Measurements from ENCODE around the gene SARM1. TPM values are rescaled to one million over a fixed set of nuclear protein-coding genes. Genes with fewer than 3 reads are reported as not detected.
A peak's percentile ranks its signal among the peaks of the same experiment; 100 is the strongest.
"Not testable (repeated sequence)": the region's sequence is repeated elsewhere in the genome, so short reads cannot be mapped to it uniquely, and the experiment has no call there.

The SARM1 gene
- total RNA-seq, 1 donor from 2014 or later, result 29.6 TPM

- H3K4me3 Mint-ChIP-seq, result peak overlapping the region; percentile 28
- DNase-seq (ENCODE audit: extremely low spot score, unreplicated experiment), result no peak
- peak overlapping the region; percentile 25 for H3K27ac Mint-ChIP-seq
These were observed 33.3 kb upstream of the SARM1 start for GRCh38 chr17:28338056-28338768.

GRCh38 chr17:28338769-28339212 lies 32.7 kb upstream of the SARM1 start:
- peaks cover 19% of the 10 kb centered on the region for H3K4me1 Mint-ChIP-seq (ENCODE audit: unreplicated experiment)
- H3K36me3 Mint-ChIP-seq; DNase-seq (ENCODE audit: extremely low spot score, unreplicated experiment); H3K9me3 Mint-ChIP-seq; H3K27me3 Mint-ChIP-seq: not testable (repeated sequence)
- peak overlapping the region; percentile 25 for H3K27ac Mint-ChIP-seq
- peak overlapping the region; percentile 28 for H3K4me3 Mint-ChIP-seq

More at GRCh38 chr17:28338056-28338768, 33.3 kb upstream of the SARM1 start:
- Mint-ChIP-seq H3K4me1 (ENCODE audit: unreplicated experiment) (peaks cover 20% of the 10 kb centered on the region), H3K27me3 (no peaks in the 10 kb centered on the region), H3K36me3 (no peaks in the 10 kb centered on the region), H3K9me3 (no peaks in the 10 kb centered on the region)
- no peak for TF ChIP-seq CTCF (conservative IDR thresholded peaks at IDR 0.05)

- DNase-seq (ENCODE audit: extremely low spot score, unreplicated experiment), result no peak
- H3K9me3 Mint-ChIP-seq, result no peaks in the 10 kb centered on the region
- H3K4me1 Mint-ChIP-seq (ENCODE audit: unreplicated experiment), result peaks cover 13% of the 10 kb centered on the region
- no peak overlapping the region for H3K4me3 Mint-ChIP-seq
- no peaks in the 10 kb centered on the region for H3K27me3 Mint-ChIP-seq
- no peak for TF ChIP-seq CTCF (conservative IDR thresholded peaks at IDR 0.05)
- H3K36me3 Mint-ChIP-seq, result no peaks in the 10 kb centered on the region
- no peak overlapping the region for H3K27ac Mint-ChIP-seq
These were observed 32.1 kb upstream of the SARM1 start for GRCh38 chr17:28339431-28339830.

GRCh38 chr17:28340374-28340773 lies 31.1 kb upstream of the SARM1 start:
- TF ChIP-seq CTCF (conservative IDR thresholded peaks at IDR 0.05), result no peak
- Mint-ChIP-seq H3K9me3 (no peaks in the 10 kb centered on the region), H3K27ac (no peak overlapping the region), H3K27me3 (no peaks in the 10 kb centered on the region), H3K4me3 (no peak overlapping the region), H3K4me1 (ENCODE audit: unreplicated experiment) (peaks cover 5% of the 10 kb centered on the region), H3K36me3 (no peaks in the 10 kb centered on the region)
- DNase-seq (ENCODE audit: extremely low spot score, unreplicated experiment), result no peak

GRCh38 chr17:28341516-28341915 lies 30.0 kb upstream of the SARM1 start:
- Mint-ChIP-seq H3K4me1 (ENCODE audit: unreplicated experiment) (peaks cover 5% of the 10 kb centered on the region), H3K9me3 (no peaks in the 10 kb centered on the region), H3K36me3 (no peaks in the 10 kb centered on the region), H3K27ac (no peak overlapping the region), H3K4me3 (no peak overlapping the region), H3K27me3 (no peaks in the 10 kb centered on the region)
- no peak for DNase-seq (ENCODE audit: extremely low spot score, unreplicated experiment)
- TF ChIP-seq CTCF (conservative IDR thresholded peaks at IDR 0.05), result no peak

- TF ChIP-seq CTCF (conservative IDR thresholded peaks at IDR 0.05), result no peak
These were observed 29.2 kb upstream of the SARM1 start for GRCh38 chr17:28342313-28342712.

More at GRCh38 chr17:28342313-28342712, 29.2 kb upstream of the SARM1 start:
- Mint-ChIP-seq H3K27me3 (no peaks in the 10 kb centered on the region), H3K4me3 (no peak overlapping the region), H3K36me3 (no peaks in the 10 kb centered on the region), H3K4me1 (ENCODE audit: unreplicated experiment) (no peaks in the 10 kb centered on the region), H3K27ac (no peak overlapping the region), H3K9me3 (no peaks in the 10 kb centered on the region)
- DNase-seq (ENCODE audit: extremely low spot score, unreplicated experiment), result no peak

All from type B pancreatic cell (in vitro differentiated cells).